ENCODE measurements around the gene VAMP5.

Gene VAMP5

DNA sequence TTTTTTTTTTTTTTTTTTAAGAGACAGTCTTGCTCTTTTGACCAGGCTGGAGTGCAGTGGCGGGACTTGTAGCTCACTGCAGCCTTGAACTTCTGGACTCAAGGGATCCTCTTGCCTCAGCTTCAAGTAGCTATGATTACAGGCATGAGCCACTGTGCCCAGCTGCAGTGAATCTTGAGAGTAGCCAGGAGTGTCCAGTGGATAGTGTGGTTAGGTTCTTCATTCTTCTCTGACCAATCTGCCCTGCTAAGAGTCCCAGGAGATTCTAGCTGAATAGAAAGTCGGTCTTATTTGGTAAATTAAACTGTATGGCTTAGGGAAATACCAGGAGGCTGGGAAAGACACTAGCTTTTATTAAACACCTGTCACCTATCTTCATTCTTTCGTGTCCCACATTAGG lies 47.1 kb downstream of the VAMP5 start:
- Histone ChIP-seq H3K4me3 (ENCODE audit: low read length) (no peak overlapping the region), H3K36me3 (ENCODE audit: insufficient read depth, low read depth, low read length) (peaks cover 93% of the 10 kb centered on the region), H3K4me1 (ENCODE audit: insufficient read depth, low read length) (no peaks in the 10 kb centered on the region), H3K9me3 (ENCODE audit: insufficient read depth, low read depth, low read length) (no peaks in the 10 kb centered on the region), H3K27ac (ENCODE audit: low read length) (no peak overlapping the region), H3K27me3 (ENCODE audit: insufficient read depth, low read length) (no peaks in the 10 kb centered on the region), H3K9ac (ENCODE audit: low read depth, low read length) (no peak overlapping the region)

- H3K4me1 ChIP-seq (ENCODE audit: insufficient read depth, low read length): no peaks in the 10 kb centered on the region
- H3K9ac ChIP-seq (ENCODE audit: low read depth, low read length): no peak overlapping the region
- H3K27ac ChIP-seq (ENCODE audit: low read length): no peak overlapping the region
- H3K27me3 ChIP-seq (ENCODE audit: insufficient read depth, low read length): no peaks in the 10 kb centered on the region
- no peaks in the 10 kb centered on the region for H3K9me3 ChIP-seq (ENCODE audit: insufficient read depth, low read depth, low read length)
- H3K4me3 ChIP-seq (ENCODE audit: low read length): no peak overlapping the region
- peaks cover 93% of the 10 kb centered on the region for H3K36me3 ChIP-seq (ENCODE audit: insufficient read depth, low read depth, low read length)
Measured at GRCh38 chr2:85635011-85635410, 50.8 kb downstream of the VAMP5 start.

- no peak overlapping the region for H3K9ac ChIP-seq (ENCODE audit: low read depth, low read length)
- H3K27me3 ChIP-seq (ENCODE audit: insufficient read depth, low read length): no peaks in the 10 kb centered on the region
- no peak overlapping the region for H3K4me3 ChIP-seq (ENCODE audit: low read length)
- H3K27ac ChIP-seq (ENCODE audit: low read length): no peak overlapping the region
- peaks cover 91% of the 10 kb centered on the region for H3K36me3 ChIP-seq (ENCODE audit: insufficient read depth, low read depth, low read length)
- no peaks in the 10 kb centered on the region for H3K9me3 ChIP-seq (ENCODE audit: insufficient read depth, low read depth, low read length)
- H3K4me1 ChIP-seq (ENCODE audit: insufficient read depth, low read length): no peaks in the 10 kb centered on the region
Measured at GRCh38 chr2:85635636-85636035, 51.4 kb downstream of the VAMP5 start.

- Histone ChIP-seq H3K27ac (ENCODE audit: low read length) (no peak overlapping the region), H3K36me3 (ENCODE audit: insufficient read depth, low read depth, low read length) (peaks cover 97% of the 10 kb centered on the region), H3K4me3 (ENCODE audit: low read length) (no peak overlapping the region), H3K9me3 (ENCODE audit: insufficient read depth, low read depth, low read length) (no peaks in the 10 kb centered on the region), H3K4me1 (ENCODE audit: insufficient read depth, low read length) (no peaks in the 10 kb centered on the region), H3K27me3 (ENCODE audit: insufficient read depth, low read length) (no peaks in the 10 kb centered on the region), H3K9ac (ENCODE audit: low read depth, low read length) (no peak overlapping the region)
Measured at GRCh38 chr2:85642725-85643124, 58.5 kb downstream of the VAMP5 start.
